DND-41 (cell line): Measurements from ENCODE around the gene VSNL1.

Experiments used
- EZH2 ChIP-seq: IDR thresholded peaks from 3 replicates; pipeline ENCODE4 v1.6.1; 2012; ENCODE audit warnings: borderline replicate concordance, low read depth, mild to moderate bottlenecking, moderate library complexity, low read length, inconsistent platforms; ENCODE audit not compliant: severe bottlenecking
- TF ChIP-seq, protein P1 (sequence below): IDR thresholded peaks from 2 replicates; pipeline ENCODE4 v1.5.1; 2012; ENCODE audit warnings: borderline replicate concordance, low read length, moderate library complexity, mild to moderate bottlenecking; ENCODE audit not compliant: poor library complexity, severe bottlenecking; ENCODE audit errors: extremely low read depth

DNA sequence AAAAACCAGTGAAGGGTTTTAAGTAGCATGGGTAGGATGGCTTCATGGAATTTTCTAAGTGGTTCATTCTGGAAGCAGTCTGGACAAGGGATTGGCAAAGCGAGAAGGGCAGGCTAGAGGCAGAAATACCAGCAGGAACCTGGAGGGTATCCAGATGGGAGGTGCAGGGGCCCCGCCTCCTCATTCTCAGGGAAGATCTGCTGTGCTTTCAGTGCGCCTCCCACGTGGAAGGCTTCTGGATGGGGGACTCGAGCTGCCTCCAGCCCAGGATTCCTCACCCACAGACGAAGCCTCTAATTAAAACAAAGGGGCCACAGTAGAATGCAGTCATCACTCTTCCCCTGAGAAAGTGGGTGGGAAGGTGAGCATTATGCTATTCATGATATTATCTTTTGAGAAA lies 79.8 kb downstream of the VSNL1 start:
- TF ChIP-seq, protein P1, sequence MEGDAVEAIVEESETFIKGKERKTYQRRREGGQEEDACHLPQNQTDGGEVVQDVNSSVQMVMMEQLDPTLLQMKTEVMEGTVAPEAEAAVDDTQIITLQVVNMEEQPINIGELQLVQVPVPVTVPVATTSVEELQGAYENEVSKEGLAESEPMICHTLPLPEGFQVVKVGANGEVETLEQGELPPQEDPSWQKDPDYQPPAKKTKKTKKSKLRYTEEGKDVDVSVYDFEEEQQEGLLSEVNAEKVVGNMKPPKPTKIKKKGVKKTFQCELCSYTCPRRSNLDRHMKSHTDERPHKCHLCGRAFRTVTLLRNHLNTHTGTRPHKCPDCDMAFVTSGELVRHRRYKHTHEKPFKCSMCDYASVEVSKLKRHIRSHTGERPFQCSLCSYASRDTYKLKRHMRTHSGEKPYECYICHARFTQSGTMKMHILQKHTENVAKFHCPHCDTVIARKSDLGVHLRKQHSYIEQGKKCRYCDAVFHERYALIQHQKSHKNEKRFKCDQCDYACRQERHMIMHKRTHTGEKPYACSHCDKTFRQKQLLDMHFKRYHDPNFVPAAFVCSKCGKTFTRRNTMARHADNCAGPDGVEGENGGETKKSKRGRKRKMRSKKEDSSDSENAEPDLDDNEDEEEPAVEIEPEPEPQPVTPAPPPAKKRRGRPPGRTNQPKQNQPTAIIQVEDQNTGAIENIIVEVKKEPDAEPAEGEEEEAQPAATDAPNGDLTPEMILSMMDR: no peak
- no peak for TF ChIP-seq EZH2
